Measurements from ENCODE around the gene MALRD1.

MALRD1 gene

GRCh38 chr10:19226025-19226424 is 177.4 kb downstream of the MALRD1 start:
- no peak overlapping the region for H3K4me3 ChIP-seq (ENCODE audit: control insufficient read depth, low read depth, low read length)
- no peak for TF ChIP-seq CTCF (conservative IDR thresholded peaks at IDR 0.05; ENCODE audit: control insufficient read depth, insufficient read depth, low read depth, low read length)
- DNase-seq (ENCODE audit: low read depth): no peak

- no peak for TF ChIP-seq CTCF (conservative IDR thresholded peaks at IDR 0.05; ENCODE audit: control insufficient read depth, insufficient read depth, low read depth, low read length)
- no peak for DNase-seq (ENCODE audit: low read depth)
- H3K4me3 ChIP-seq (ENCODE audit: control insufficient read depth, low read depth, low read length): no peak overlapping the region
These were observed 182.4 kb downstream of the MALRD1 start for GRCh38 chr10:19231034-19231433.

- no peak for DNase-seq (ENCODE audit: low read depth)
- TF ChIP-seq CTCF (conservative IDR thresholded peaks at IDR 0.05; ENCODE audit: control insufficient read depth, insufficient read depth, low read depth, low read length): no peak
- H3K4me3 ChIP-seq (ENCODE audit: control insufficient read depth, low read depth, low read length): no peak overlapping the region
These were observed 197.5 kb downstream of the MALRD1 start for GRCh38 chr10:19245889-19246752.

- DNase-seq (ENCODE audit: low read depth): no peak
- no peak overlapping the region for H3K4me3 ChIP-seq (ENCODE audit: control insufficient read depth, low read depth, low read length)
- no peak for TF ChIP-seq CTCF (conservative IDR thresholded peaks at IDR 0.05; ENCODE audit: control insufficient read depth, insufficient read depth, low read depth, low read length)
These were observed 199.2 kb downstream of the MALRD1 start for GRCh38 chr10:19247843-19248242.

GRCh38 chr10:19250546-19250945 is 201.9 kb downstream of the MALRD1 start:
- DNase-seq (ENCODE audit: low read depth): peak; percentile 2
- no peak for TF ChIP-seq CTCF (conservative IDR thresholded peaks at IDR 0.05; ENCODE audit: control insufficient read depth, insufficient read depth, low read depth, low read length)
- no peak overlapping the region for H3K4me3 ChIP-seq (ENCODE audit: control insufficient read depth, low read depth, low read length)

- no peak for DNase-seq (ENCODE audit: low read depth)
- TF ChIP-seq CTCF (conservative IDR thresholded peaks at IDR 0.05; ENCODE audit: control insufficient read depth, insufficient read depth, low read depth, low read length): no peak
- H3K4me3 ChIP-seq (ENCODE audit: control insufficient read depth, low read depth, low read length): no peak overlapping the region
These were observed 203.9 kb downstream of the MALRD1 start for GRCh38 chr10:19252531-19252930.
